Breast epithelium (tissue), 3 donors: ENCODE results near the gene SPOCK1.

ENCODE experiments used
- CTCF ChIP-seq, 3 donors: fragments of 450-650 bp; IDR thresholded peaks; one replicate each; pipeline ENCODE4 v1.5.1; 2016 to 2017; ENCODE audit warnings: antibody characterized with exemption in 3 of 3, mild to moderate bottlenecking in 3 of 3, moderate library complexity in 3 of 3
- POLR2AphosphoS5 ChIP-seq, 3 donors: sonication (generic); formaldehyde crosslinking; IDR thresholded peaks; one replicate each; pipeline ENCODE4 v1.6.1; 2017; ENCODE audit warnings: antibody characterized with exemption in 3 of 3

GRCh38 chr5:137545956-137546355 lies 46.8 kb upstream of the SPOCK1 start:
- TF ChIP-seq CTCF (IDR thresholded peaks at IDR 0.05) (no peak), POLR2AphosphoS5 (IDR thresholded peaks at IDR 0.05) (no peak)
